Putamen (tissue), 1 donor: ENCODE data around the gene RAB8B.
A peak's percentile ranks its signal among the peaks of the same experiment; 100 is the strongest.

Experiments
- DNase-seq: peaks from one replicate; pipeline ENCODE4 v3.0.0-alpha.2; 2016; ENCODE audit warnings: low spot score

The RAB8B gene

GRCh38 chr15:63276342-63277037, 87.1 kb downstream of the RAB8B start:
- DNase-seq: no peak

GRCh38 chr15:63277038-63277892, 87.9 kb downstream of the RAB8B start, which contains the start of gene APH1B:
TSS of gene APH1B (plus strand) at chr15:63277605. CDS start at chr15:63277624, 19 bp downstream.
- DNase-seq: peak; percentile 75

GRCh38 chr15:63277893-63278456, 88.6 kb downstream of the RAB8B start:
- DNase-seq: peak; percentile 27

- DNase-seq: no peak
Measured at GRCh38 chr15:63283126-63283525, 93.7 kb downstream of the RAB8B start.

- DNase-seq: no peak
Measured at GRCh38 chr15:63284335-63284734, 94.9 kb downstream of the RAB8B start.

- no peak for DNase-seq
Measured at GRCh38 chr15:63287109-63287508, 97.7 kb downstream of the RAB8B start.

- no peak for DNase-seq
Measured at GRCh38 chr15:63288342-63288741, 98.9 kb downstream of the RAB8B start.

GRCh38 chr15:63288778-63289378, 99.5 kb downstream of the RAB8B start:
- peak; percentile 39 for DNase-seq

GRCh38 chr15:63291507-63291906, 102.1 kb downstream of the RAB8B start:
- DNase-seq: no peak

- DNase-seq: no peak
Measured at GRCh38 chr15:63292241-63292640, 102.8 kb downstream of the RAB8B start.

GRCh38 chr15:63292771-63293170, 103.4 kb downstream of the RAB8B start:
- DNase-seq: no peak

- no peak for DNase-seq
Measured at GRCh38 chr15:63294359-63294758, 105.0 kb downstream of the RAB8B start.

- DNase-seq: no peak
Measured at GRCh38 chr15:63295341-63295740, 105.9 kb downstream of the RAB8B start.

- DNase-seq: no peak
Measured at GRCh38 chr15:63296195-63296594, 106.8 kb downstream of the RAB8B start.

GRCh38 chr15:63299943-63300575, 110.7 kb downstream of the RAB8B start:
- DNase-seq: no peak

- DNase-seq: no peak
Measured at GRCh38 chr15:63301088-63301487, 111.7 kb downstream of the RAB8B start.

- no peak for DNase-seq
Measured at GRCh38 chr15:63305260-63305659, 115.9 kb downstream of the RAB8B start.

GRCh38 chr15:63306492-63307073, 117.2 kb downstream of the RAB8B start:
- DNase-seq: no peak

GRCh38 chr15:63308491-63308890, 119.1 kb downstream of the RAB8B start:
- no peak for DNase-seq

GRCh38 chr15:63308947-63309346, 119.5 kb downstream of the RAB8B start:
- DNase-seq: no peak

- no peak for DNase-seq
Measured at GRCh38 chr15:63310646-63311045, 121.2 kb downstream of the RAB8B start.

- no peak for DNase-seq
Measured at GRCh38 chr15:63312286-63312685, 122.9 kb downstream of the RAB8B start.
